GM12872 (cell line): ENCODE measurements around the gene TTLL10.

ENCODE experiments used
- TF ChIP-seq, protein P1 (sequence below): IDR thresholded peaks from 3 replicates; pipeline ENCODE4 v1.5.1; 2011; ENCODE audit warnings: low read depth, mild to moderate bottlenecking, low read length, moderate library complexity; ENCODE audit not compliant: insufficient read depth

TTLL10 gene

DNA sequence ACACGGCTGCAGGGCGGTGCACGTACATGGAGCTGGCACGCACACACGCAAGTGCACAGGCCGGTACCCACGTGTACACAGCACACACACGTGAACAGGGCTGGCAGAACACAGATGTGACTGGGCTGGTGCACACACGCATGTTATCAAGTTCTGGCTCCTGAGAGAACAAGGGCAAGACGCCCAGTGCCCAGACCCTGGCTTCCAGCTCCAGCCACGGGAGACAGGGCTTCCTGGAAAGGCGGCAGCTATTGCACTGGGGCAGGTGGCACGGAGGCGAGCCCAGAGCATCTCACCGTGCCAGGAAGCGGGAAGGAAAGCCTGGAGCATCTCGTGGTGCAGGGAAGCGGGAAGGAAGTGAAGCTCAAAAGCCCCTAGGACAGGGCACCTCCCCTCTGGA, 52.2 kb downstream of the TTLL10 start:
- TF ChIP-seq, protein P1, sequence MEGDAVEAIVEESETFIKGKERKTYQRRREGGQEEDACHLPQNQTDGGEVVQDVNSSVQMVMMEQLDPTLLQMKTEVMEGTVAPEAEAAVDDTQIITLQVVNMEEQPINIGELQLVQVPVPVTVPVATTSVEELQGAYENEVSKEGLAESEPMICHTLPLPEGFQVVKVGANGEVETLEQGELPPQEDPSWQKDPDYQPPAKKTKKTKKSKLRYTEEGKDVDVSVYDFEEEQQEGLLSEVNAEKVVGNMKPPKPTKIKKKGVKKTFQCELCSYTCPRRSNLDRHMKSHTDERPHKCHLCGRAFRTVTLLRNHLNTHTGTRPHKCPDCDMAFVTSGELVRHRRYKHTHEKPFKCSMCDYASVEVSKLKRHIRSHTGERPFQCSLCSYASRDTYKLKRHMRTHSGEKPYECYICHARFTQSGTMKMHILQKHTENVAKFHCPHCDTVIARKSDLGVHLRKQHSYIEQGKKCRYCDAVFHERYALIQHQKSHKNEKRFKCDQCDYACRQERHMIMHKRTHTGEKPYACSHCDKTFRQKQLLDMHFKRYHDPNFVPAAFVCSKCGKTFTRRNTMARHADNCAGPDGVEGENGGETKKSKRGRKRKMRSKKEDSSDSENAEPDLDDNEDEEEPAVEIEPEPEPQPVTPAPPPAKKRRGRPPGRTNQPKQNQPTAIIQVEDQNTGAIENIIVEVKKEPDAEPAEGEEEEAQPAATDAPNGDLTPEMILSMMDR, result no peak

DNA sequence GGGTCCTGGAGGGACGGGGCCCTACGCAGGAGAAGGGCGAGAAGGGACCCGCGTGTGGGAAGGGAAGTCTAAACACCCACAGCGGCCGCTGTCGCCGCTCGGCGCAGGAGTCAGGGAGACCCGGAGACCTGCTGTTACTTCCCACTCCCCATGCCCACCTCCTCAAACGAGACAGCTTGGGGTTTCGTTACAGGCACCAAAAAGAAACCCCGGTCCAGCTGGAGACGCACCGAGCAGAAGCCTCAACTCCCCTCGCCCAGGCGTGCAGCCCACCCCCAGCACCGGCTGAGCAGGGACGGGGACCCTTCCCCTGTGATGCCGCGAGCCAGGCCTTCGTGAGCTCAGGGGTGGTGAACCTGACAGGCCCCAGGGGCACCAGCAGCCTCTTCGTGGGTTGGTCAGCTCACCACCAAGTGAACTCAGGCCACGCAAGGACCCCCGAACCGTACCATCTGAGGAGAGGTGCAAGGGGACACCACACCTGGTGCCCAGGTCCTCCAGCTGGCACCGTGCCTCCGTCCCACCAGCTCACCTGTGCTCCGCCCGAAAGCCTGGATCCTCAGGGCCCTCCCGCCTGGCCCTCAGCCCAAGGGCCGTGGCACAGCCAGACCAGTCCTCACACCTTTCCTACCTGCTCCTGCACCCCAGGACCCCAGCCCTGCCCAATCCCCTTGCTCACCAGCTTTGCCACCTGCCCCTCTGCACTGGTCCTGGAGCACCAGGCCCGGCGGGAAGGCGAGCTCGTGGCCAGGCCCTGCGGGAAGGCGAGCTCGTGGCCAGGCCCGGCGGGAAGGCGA, 53.1 kb downstream of the TTLL10 start:
- TF ChIP-seq, protein P1, result no peak

DNA sequence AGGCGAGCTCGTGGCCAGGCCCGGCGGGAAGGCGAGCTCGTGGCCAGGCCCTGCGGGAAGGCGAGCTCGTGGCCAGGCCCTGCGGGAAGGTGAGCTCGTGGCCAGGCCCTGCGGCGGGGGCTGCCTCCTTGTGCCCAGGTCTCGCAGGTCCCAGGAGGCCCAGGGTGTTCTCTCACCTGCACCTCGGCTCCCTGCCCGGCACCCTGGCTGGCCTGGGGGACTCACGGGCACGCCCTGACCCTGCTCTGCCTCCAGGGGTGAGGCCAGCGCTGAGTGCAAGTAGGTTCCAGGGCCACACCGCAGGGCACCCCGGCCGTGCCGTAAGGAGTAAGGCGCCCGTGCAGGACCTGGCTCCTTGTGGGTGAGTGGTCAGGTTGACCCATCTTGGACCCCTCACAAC, 53.7 kb downstream of the TTLL10 start:
- TF ChIP-seq, protein P1, result no peak

DNA sequence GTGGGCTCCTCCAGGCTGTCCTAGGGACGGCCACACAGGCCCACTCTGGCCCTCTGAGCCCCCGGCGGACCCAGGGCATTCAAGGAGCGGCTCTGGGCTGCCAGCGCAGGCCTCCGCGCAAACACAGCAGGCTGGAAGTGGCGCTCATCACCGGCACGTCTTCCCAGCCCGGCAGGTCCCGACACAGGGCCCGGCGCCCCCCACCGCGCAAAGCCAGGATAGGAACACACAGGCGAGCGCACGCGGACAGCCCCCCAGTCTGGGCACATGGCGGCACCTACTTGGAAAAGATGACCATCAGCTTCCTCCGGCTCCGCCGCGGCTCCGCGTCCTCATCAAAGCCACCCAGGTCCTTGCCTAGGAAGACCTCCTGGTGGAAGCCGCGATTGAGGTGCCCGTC, 54.5 kb downstream of the TTLL10 start:
- TF ChIP-seq, protein P1, result no peak

DNA sequence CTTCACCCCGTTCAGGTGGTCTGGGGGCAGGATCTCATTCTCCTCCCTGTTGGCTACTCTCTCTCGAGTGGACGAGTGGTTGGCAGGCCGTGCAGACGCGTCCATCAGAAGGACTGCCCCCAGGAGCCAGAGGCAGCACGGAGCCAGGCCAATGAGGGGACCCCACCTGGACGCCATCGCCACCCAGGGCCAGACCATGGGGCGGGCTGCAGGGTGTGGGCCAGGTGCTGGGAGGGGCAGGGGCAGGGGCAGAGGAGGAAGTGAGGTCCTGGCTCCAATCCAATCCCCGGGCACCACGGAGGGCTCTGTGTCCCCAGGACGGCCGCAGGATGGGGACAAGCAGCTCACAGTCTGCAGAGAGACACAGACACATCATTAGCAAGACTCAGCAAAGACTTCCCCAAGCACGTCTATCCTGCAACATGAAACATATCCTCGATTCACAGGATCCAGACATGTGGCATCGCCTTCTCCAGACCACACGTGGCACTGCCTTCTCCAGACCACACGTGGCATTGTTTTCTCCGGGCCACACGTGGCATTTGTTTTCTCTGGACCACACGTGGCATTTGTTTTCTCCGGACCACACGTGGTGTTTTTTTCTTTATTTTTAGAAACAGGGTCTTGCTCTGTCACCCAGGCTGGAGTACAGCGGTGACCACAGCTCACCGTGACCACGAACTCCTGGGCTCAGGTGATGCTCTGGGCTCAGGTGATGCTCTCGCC, 55.1 kb downstream of the TTLL10 start:
- TF ChIP-seq, protein P1, result no peak

DNA sequence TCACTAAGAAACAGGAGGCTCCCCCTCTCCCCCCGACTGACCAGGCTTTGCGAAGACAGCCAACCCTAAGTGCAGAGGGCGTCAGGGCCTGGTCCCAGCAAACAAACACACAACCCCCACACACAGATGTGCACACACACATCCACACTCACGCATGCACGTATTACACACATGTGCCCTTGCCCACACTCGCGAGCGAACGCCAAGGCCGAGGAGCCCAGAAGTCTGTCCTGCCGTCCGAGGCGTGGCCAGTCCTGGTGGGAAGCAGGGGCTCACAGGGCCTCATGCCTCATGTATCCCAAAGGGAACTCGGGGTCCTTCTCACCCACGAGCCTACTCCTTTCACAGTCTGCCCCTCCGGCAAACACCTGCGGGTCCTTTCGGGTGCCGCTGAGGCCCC, 56.1 kb downstream of the TTLL10 start:
- TF ChIP-seq, protein P1, result no peak

DNA sequence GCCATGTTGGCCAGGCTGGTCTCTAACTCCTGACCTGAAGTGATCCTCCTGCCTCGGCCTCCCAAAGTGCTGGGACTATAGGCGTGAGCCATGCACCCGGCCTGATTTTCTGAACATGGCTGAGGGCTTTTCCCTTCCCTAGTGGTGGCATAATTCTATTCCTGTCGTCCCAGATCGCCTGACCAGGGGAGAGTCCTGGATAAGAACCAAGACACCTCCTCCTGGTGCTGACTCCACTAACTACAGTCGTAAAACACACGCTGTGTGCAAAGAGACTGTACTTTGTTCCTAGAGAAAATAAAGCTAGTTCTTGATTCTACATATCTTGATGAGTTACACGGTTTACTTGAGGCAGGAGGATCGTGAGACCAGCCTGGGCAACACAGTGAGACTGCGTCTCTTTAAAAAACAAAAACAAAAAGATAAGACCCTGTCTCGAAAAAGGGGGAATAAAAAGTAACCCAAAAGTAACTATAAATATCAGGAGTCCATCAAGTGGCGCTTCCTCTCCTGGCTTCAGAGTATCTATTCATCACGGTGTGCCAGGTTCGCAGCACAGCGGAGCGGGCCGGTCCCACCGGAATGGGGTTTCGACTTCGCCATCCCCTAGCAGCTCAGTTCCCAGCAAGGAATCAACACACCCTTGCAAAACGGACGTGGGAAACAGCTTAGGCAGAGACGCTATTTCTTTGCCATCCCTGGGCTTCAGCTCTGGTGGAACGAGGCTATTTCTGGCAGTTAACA, 57.1 kb downstream of the TTLL10 start:
- TF ChIP-seq, protein P1, result peak; percentile 21; the same call in 1 of the 3 replicates
